Neural cell (in vitro differentiated cells): ENCODE data around the gene EML4. TPM values are rescaled to one million over a fixed set of nuclear protein-coding genes. Genes with fewer than 3 reads are reported as not detected.
"Not testable (repeated sequence)": the region's sequence is repeated elsewhere in the genome, so short reads cannot be mapped to it uniquely, and the experiment has no call there.

ENCODE experiments used
- H2AFZ ChIP-seq: fragments of 200-600, 300-800 bp; sonication (generic), shearing (Covaris generic); 2 replicates; pipeline ENCODE4 v1.6.0; 2014; ENCODE audit warnings: low read depth, mild to moderate bottlenecking, antibody characterized with exemption, low read length, moderate library complexity
- H3F3A ChIP-seq: fragments of 200-600 bp; shearing (Covaris generic); 2 replicates; pipeline ENCODE4 v1.6.1; 2016; ENCODE audit warnings: mild to moderate bottlenecking, moderate library complexity, mixed read lengths, antibody characterized with exemption, low read length; ENCODE audit not compliant: insufficient read depth, poor library complexity, severe bottlenecking
- H3K27ac ChIP-seq: fragments of 200-600, 300-800 bp; sonication (generic), shearing (Covaris generic); 2 replicates; pipeline ENCODE4 v1.5.1; 2014; ENCODE audit warnings: mild to moderate bottlenecking, low read length, moderate library complexity
- H3K27me3 ChIP-seq: fragments of 300-800, 200-600 bp; sonication (generic), shearing (Covaris generic); 2 replicates; pipeline ENCODE4 v1.6.0; 2014; ENCODE audit warnings: mild to moderate bottlenecking, low read depth, low read length, moderate library complexity; ENCODE audit not compliant: insufficient read depth
- H3K36me3 ChIP-seq: fragments of 300-800, 200-600 bp; sonication (generic), shearing (Covaris generic); 2 replicates; pipeline ENCODE4 v1.5.1; 2014; ENCODE audit warnings: mild to moderate bottlenecking, antibody characterized with exemption, low read length, moderate library complexity; ENCODE audit not compliant: insufficient read depth
- H3K4me2 ChIP-seq: fragments of 300-800, 200-600 bp; sonication (generic), shearing (Covaris generic); 2 replicates; pipeline ENCODE4 v1.6.0; 2014; ENCODE audit warnings: mild to moderate bottlenecking, low read length
- H3K4me3 ChIP-seq: fragments of 300-800, 200-600 bp; sonication (generic), shearing (Covaris generic); 2 replicates; pipeline ENCODE4 v1.5.1; 2014; ENCODE audit warnings: mild to moderate bottlenecking, low read length, moderate library complexity
- H3K79me2 ChIP-seq: fragments of 200-600 bp; shearing (Covaris generic); replicated peaks from 2 replicates; pipeline ENCODE4 v1.6.0; 2014; ENCODE audit warnings: mild to moderate bottlenecking, low read length, moderate library complexity; ENCODE audit not compliant: insufficient read depth
- H3K9ac ChIP-seq: fragments of 300-800, 200-600 bp; sonication (generic), shearing (Covaris generic); 2 replicates; pipeline ENCODE4 v1.6.1; 2016; ENCODE audit warnings: mild to moderate bottlenecking, low read length, mixed read lengths
- H3K9me2 ChIP-seq: fragments of 200-600 bp; shearing (Covaris generic); 2 replicates; pipeline ENCODE4 v1.6.1; 2016; ENCODE audit warnings: mild to moderate bottlenecking, low read length, mixed read lengths; ENCODE audit not compliant: insufficient read depth
- H3K9me3 ChIP-seq: fragments of 200-600, 300-800 bp; sonication (generic), shearing (Covaris generic); 2 replicates; pipeline ENCODE4 v1.6.1; 2016; ENCODE audit warnings: mild to moderate bottlenecking, mixed run types, low read length, moderate library complexity, mixed read lengths
- H4K20me1 ChIP-seq: fragments of 200-600 bp; shearing (Covaris generic); 2 replicates; pipeline ENCODE4 v1.6.1; 2016; ENCODE audit warnings: mild to moderate bottlenecking, mixed run types; ENCODE audit not compliant: insufficient read depth
- CTCF ChIP-seq: fragments of 450-650 bp; IDR thresholded peaks from 2 replicates; pipeline ENCODE4 v1.5.1; 2014; ENCODE audit warnings: antibody characterized with exemption, mild to moderate bottlenecking, moderate library complexity; ENCODE audit not compliant: poor library complexity, severe bottlenecking
- EP300 ChIP-seq: fragments of 450-650 bp; conservative IDR thresholded peaks from 2 replicates; pipeline ENCODE4 v1.6.1; 2014; ENCODE audit warnings: antibody characterized with exemption, mild to moderate bottlenecking, moderate library complexity; ENCODE audit not compliant: poor library complexity, severe bottlenecking
- EZH2 ChIP-seq: fragments of 200-600, 300-800 bp; shearing (Covaris generic), sonication (generic); IDR thresholded peaks from 2 replicates; pipeline ENCODE4 v1.6.1; 2014; ENCODE audit warnings: antibody characterized with exemption, low read length, borderline replicate concordance, mild to moderate bottlenecking; ENCODE audit not compliant: insufficient read depth, poor library complexity, severe bottlenecking
- MXI1 ChIP-seq: fragments of 450-650 bp; conservative IDR thresholded peaks from 2 replicates; pipeline ENCODE4 v1.6.1; 2014; ENCODE audit warnings: antibody characterized with exemption, mild to moderate bottlenecking; ENCODE audit not compliant: poor library complexity, severe bottlenecking
- POLR2AphosphoS5 ChIP-seq: IDR thresholded peaks from 2 replicates; pipeline ENCODE4 v1.6.1; 2012
- RAD21 ChIP-seq: fragments of 450-650 bp; conservative IDR thresholded peaks from 2 replicates; pipeline ENCODE4 v1.6.1; 2014; ENCODE audit warnings: antibody characterized with exemption, mild to moderate bottlenecking, moderate library complexity
- REST ChIP-seq: IDR thresholded peaks from 2 replicates; pipeline ENCODE4 v1.6.1; 2012; ENCODE audit warnings: borderline replicate concordance
- SMC3 ChIP-seq: fragments of 450-650 bp; conservative IDR thresholded peaks from 2 replicates; pipeline ENCODE4 v1.6.1; 2014; ENCODE audit warnings: antibody characterized with exemption, mild to moderate bottlenecking, moderate library complexity; ENCODE audit not compliant: poor library complexity
- TAF1 ChIP-seq: IDR thresholded peaks from 2 replicates; pipeline ENCODE4 v1.6.1; 2012; ENCODE audit warnings: low read depth
- polyA plus RNA-seq: library from polyadenylated mRNA; depleted of rRNA; stranded (reverse); fragments of >200 nt; gene quantifications from 2 replicates; pipeline ENCODE4 v1.2.3, GENCODE V29; 2014

Gene EML4
- polyA plus RNA-seq, 1 donor from 2014 or later, result 33.9 TPM

- no peaks in the 10 kb centered on the region for H3K9me3 ChIP-seq
- peak overlapping the region; percentile 93 for H3K4me3 ChIP-seq
- H3K4me2 ChIP-seq, result no peak overlapping the region
- TF ChIP-seq EZH2, result no peak
- TF ChIP-seq REST, result no peak
- no peak for TF ChIP-seq SMC3
- no peak for TF ChIP-seq EP300
- no peak for TF ChIP-seq CTCF
- TF ChIP-seq RAD21, result no peak
- no peak for TF ChIP-seq TAF1
- TF ChIP-seq POLR2AphosphoS5, result no peak
- TF ChIP-seq MXI1, result no peak
- no peak overlapping the region for H3K9ac ChIP-seq
- H3K79me2 ChIP-seq, result peaks cover 20% of the 10 kb centered on the region
- H2AFZ ChIP-seq, result no peak overlapping the region
- no peaks in the 10 kb centered on the region for H3F3A ChIP-seq
- no peaks in the 10 kb centered on the region for H3K9me2 ChIP-seq
- no peaks in the 10 kb centered on the region for H3K36me3 ChIP-seq
- no peaks in the 10 kb centered on the region for H3K27me3 ChIP-seq
- no peak overlapping the region for H3K27ac ChIP-seq
- H4K20me1 ChIP-seq, result no peaks in the 10 kb centered on the region
Measured at GRCh38 chr2:42172020-42172419, 2.9 kb downstream of the EML4 start.

DNA sequence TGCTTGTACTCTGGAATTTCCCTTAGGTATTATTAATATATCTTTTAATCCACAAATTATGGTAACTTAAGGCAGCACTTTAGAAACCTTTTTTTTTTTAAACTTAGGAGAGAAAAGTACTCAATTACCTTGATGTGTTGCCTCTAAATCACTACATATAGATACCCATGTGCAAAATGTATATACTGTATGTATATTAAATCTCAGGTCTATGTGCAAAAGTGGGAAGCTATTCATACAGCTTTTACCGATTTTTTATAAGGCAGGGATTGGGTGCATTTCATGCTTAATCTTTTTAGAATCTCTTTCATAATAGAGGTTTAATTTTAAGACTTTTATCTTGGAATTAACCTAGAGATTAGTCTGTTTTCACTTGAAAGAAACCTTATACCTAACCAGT lies 3.4 kb downstream of the EML4 start:
- H3K36me3 ChIP-seq, result no peaks in the 10 kb centered on the region
- no peak overlapping the region for H3K27ac ChIP-seq
- H3K79me2 ChIP-seq, result peaks cover 20% of the 10 kb centered on the region
- no peak overlapping the region for H3K4me2 ChIP-seq
- no peak for TF ChIP-seq TAF1
- no peak for TF ChIP-seq MXI1
- TF ChIP-seq RAD21, result no peak
- no peak for TF ChIP-seq REST
- no peak overlapping the region for H2AFZ ChIP-seq
- no peaks in the 10 kb centered on the region for H4K20me1 ChIP-seq
- no peak overlapping the region for H3K4me3 ChIP-seq
- no peak overlapping the region for H3K9ac ChIP-seq
- no peaks in the 10 kb centered on the region for H3K9me3 ChIP-seq
- H3K27me3 ChIP-seq, result no peaks in the 10 kb centered on the region
- H3F3A ChIP-seq, result no peaks in the 10 kb centered on the region
- H3K9me2 ChIP-seq, result no peaks in the 10 kb centered on the region

GRCh38 chr2:42173467-42173866 lies 4.3 kb downstream of the EML4 start:
- H2AFZ ChIP-seq, H3K27ac ChIP-seq, H4K20me1 ChIP-seq, H3K4me2 ChIP-seq, H3K4me3 ChIP-seq, H3K9me3 ChIP-seq, H3K36me3 ChIP-seq, H3K9ac ChIP-seq, H3K9me2 ChIP-seq, H3K27me3 ChIP-seq, H3F3A ChIP-seq: not testable (repeated sequence)
- H3K79me2 ChIP-seq, result peaks cover 21% of the 10 kb centered on the region
